SK-N-SH treated with all-trans-retinoic acid at 6 μM for 48 hours (cell line): ENCODE results near the gene ETNK2.

ENCODE experiments used
- ATAC-seq: fragments of 200-7000 bp; cut with Tn5 transposase; 3 replicates; pipeline ENCODE4 v1.9.1; 2020; ENCODE audit warnings: mild to moderate bottlenecking, moderate library complexity
- ARNTL ChIP-seq: fragments of 450-650 bp; formaldehyde crosslinking; IDR thresholded peaks from 2 replicates; pipeline ENCODE4 v1.5.0; 2020; ENCODE audit warnings: low read depth, mild to moderate bottlenecking, moderate library complexity, borderline replicate concordance
- BACH2 ChIP-seq: fragments of 250-450 bp; sonication (Bioruptor Pico); IDR thresholded peaks from 2 replicates; pipeline ENCODE4 v1.9.0; 2021; ENCODE audit warnings: mild to moderate bottlenecking, borderline replicate concordance
- CSDC2 ChIP-seq: fragments of 250-450 bp; sonication (Bioruptor Pico); IDR thresholded peaks from 2 replicates; pipeline ENCODE4 v1.5.0; 2020; ENCODE audit warnings: mild to moderate bottlenecking, moderate library complexity
- ESRRG ChIP-seq: fragments of 250-450 bp; sonication (Bioruptor Pico); IDR thresholded peaks from 2 replicates; pipeline ENCODE4 v1.6.1; 2021; ENCODE audit warnings: mild to moderate bottlenecking
- GLIS3 ChIP-seq: fragments of 250-450 bp; sonication (Bioruptor Pico); IDR thresholded peaks from 2 replicates; pipeline ENCODE4 v1.5.0; 2020; ENCODE audit warnings: mild to moderate bottlenecking, moderate library complexity
- ISL1 ChIP-seq: fragments of 250-450 bp; sonication (Bioruptor Pico); IDR thresholded peaks from 2 replicates; pipeline ENCODE4 v2.1.2; 2022; ENCODE audit warnings: mild to moderate bottlenecking, moderate library complexity
- OSR1 ChIP-seq: fragments of 250-450 bp; sonication (Bioruptor Pico); IDR thresholded peaks from 2 replicates; pipeline ENCODE4 v1.8.0; 2022; ENCODE audit warnings: moderate library complexity, mild to moderate bottlenecking, inconsistent platforms
- PPARA ChIP-seq: fragments of 250-450 bp; sonication (Bioruptor Pico); IDR thresholded peaks from 2 replicates; pipeline ENCODE4 v1.5.0; 2020; ENCODE audit warnings: mild to moderate bottlenecking, borderline replicate concordance
- RARB ChIP-seq: fragments of 250-450 bp; sonication (Bioruptor Pico); IDR thresholded peaks from 2 replicates; pipeline ENCODE4 v1.8.0; 2021; ENCODE audit warnings: mild to moderate bottlenecking, moderate library complexity
- SNAI2 ChIP-seq: fragments of 250-450 bp; sonication (Bioruptor Pico); IDR thresholded peaks from 2 replicates; pipeline ENCODE4 v1.5.0; 2020; ENCODE audit warnings: mild to moderate bottlenecking, moderate library complexity
- TCF4 ChIP-seq: fragments of 250-450 bp; sonication (Bioruptor Pico); IDR thresholded peaks from 2 replicates; pipeline ENCODE4 v1.8.0; 2021; ENCODE audit warnings: mild to moderate bottlenecking, moderate library complexity, borderline replicate concordance
- TOX ChIP-seq: fragments of 250-450 bp; sonication (Bioruptor Pico); IDR thresholded peaks from 2 replicates; pipeline ENCODE4 v1.8.0; 2021; ENCODE audit warnings: mild to moderate bottlenecking, moderate library complexity, borderline replicate concordance
- ZC3H10 ChIP-seq: fragments of 250-450 bp; sonication (Bioruptor Pico); IDR thresholded peaks from 2 replicates; pipeline ENCODE4 v1.5.1; 2021; ENCODE audit warnings: mild to moderate bottlenecking, moderate library complexity
- ZFP3 ChIP-seq: fragments of 250-450 bp; sonication (Bioruptor Pico); IDR thresholded peaks from 2 replicates; pipeline ENCODE4 v1.5.0; 2020; ENCODE audit warnings: mild to moderate bottlenecking, moderate library complexity
- ZFP30 ChIP-seq: fragments of 450-650 bp; formaldehyde crosslinking; IDR thresholded peaks from 2 replicates; pipeline ENCODE4 v1.5.0; 2022; ENCODE audit warnings: mild to moderate bottlenecking, moderate library complexity
- ZNF565 ChIP-seq: fragments of 450-650 bp; formaldehyde crosslinking; conservative IDR thresholded peaks from 2 replicates; pipeline ENCODE4 v1.5.0; 2020; ENCODE audit warnings: low read depth, mild to moderate bottlenecking, moderate library complexity
- ZNF8 ChIP-seq: fragments of 450-650 bp; formaldehyde crosslinking; IDR thresholded peaks from 2 replicates; pipeline ENCODE4 v1.5.0; 2020; ENCODE audit warnings: mild to moderate bottlenecking, moderate library complexity
- TF ChIP-seq, protein P1 (sequence below): fragments of 250-450 bp; sonication (Bioruptor Pico); IDR thresholded peaks from 2 replicates; pipeline ENCODE4 v1.8.0; 2020; ENCODE audit warnings: mild to moderate bottlenecking, moderate library complexity, borderline replicate concordance
- TF ChIP-seq, protein P2 (sequence below): fragments of 250-450 bp; sonication (Bioruptor Pico); IDR thresholded peaks from 2 replicates; pipeline ENCODE4 v1.8.0; 2021; ENCODE audit warnings: low read depth, mild to moderate bottlenecking, moderate library complexity, borderline replicate concordance

The ETNK2 gene

DNA sequence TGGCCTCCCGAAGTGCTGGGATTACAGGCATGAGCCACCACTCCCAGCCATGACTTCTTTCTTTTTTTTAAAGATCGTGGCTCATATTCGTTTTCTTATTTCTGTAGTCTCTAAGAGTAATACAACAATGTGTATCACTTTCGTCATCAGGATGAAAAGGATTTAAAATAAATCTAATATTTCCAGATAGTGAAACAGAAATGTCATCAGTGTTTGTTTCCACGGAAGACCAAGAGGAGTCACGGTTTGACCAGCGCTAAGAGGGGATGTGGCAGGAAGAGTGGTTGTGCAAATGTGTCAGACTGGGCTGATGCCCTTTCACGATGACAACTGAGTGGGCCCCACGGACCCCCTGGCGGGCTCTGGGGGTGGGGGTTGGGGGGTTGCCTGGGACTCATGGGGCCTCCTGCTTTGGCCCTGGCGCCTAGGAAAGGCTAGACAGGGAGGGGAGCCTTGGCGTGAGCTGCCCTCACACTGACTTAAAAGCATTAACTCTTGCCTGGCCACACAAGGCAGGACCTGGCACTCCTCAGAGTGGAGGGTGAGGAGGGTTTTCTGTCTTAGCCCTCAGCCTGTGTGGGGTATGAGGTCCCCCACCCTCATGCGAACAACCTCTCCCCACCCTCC lies 70.6 kb downstream of the ETNK2 start:
- no peak for TF ChIP-seq ISL1 (CRISPR knock-in tag)
- TF ChIP-seq TOX (CRISPR knock-in tag): no peak
- TF ChIP-seq ZC3H10 (CRISPR knock-in tag): no peak
- no peak for TF ChIP-seq GLIS3
- no peak for TF ChIP-seq CSDC2 (CRISPR knock-in tag)
- TF ChIP-seq ZNF565 (CRISPR knock-in tag): no peak
- TF ChIP-seq SNAI2 (CRISPR knock-in tag): no peak
- TF ChIP-seq BACH2 (CRISPR knock-in tag): no peak
- no peak for TF ChIP-seq ESRRG (CRISPR knock-in tag)
- no peak for TF ChIP-seq TCF4 (CRISPR knock-in tag)
- TF ChIP-seq, protein P1, sequence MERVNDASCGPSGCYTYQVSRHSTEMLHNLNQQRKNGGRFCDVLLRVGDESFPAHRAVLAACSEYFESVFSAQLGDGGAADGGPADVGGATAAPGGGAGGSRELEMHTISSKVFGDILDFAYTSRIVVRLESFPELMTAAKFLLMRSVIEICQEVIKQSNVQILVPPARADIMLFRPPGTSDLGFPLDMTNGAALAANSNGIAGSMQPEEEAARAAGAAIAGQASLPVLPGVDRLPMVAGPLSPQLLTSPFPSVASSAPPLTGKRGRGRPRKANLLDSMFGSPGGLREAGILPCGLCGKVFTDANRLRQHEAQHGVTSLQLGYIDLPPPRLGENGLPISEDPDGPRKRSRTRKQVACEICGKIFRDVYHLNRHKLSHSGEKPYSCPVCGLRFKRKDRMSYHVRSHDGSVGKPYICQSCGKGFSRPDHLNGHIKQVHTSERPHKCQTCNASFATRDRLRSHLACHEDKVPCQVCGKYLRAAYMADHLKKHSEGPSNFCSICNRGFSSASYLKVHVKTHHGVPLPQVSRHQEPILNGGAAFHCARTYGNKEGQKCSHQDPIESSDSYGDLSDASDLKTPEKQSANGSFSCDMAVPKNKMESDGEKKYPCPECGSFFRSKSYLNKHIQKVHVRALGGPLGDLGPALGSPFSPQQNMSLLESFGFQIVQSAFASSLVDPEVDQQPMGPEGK (CRISPR knock-in tag): no peak
- TF ChIP-seq ZNF8 (CRISPR knock-in tag): no peak
- no peak for TF ChIP-seq OSR1 (CRISPR knock-in tag)
- TF ChIP-seq, protein P2, sequence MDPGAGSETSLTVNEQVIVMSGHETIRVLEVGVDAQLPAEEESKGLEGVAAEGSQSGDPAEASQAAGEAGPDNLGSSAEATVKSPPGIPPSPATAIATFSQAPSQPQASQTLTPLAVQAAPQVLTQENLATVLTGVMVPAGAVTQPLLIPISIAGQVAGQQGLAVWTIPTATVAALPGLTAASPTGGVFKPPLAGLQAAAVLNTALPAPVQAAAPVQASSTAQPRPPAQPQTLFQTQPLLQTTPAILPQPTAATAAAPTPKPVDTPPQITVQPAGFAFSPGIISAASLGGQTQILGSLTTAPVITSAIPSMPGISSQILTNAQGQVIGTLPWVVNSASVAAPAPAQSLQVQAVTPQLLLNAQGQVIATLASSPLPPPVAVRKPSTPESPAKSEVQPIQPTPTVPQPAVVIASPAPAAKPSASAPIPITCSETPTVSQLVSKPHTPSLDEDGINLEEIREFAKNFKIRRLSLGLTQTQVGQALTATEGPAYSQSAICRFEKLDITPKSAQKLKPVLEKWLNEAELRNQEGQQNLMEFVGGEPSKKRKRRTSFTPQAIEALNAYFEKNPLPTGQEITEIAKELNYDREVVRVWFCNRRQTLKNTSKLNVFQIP (CRISPR knock-in tag): no peak
- TF ChIP-seq ZFP30: no peak
- TF ChIP-seq ARNTL: no peak
- no peak for TF ChIP-seq RARB (CRISPR knock-in tag)
- TF ChIP-seq PPARA (CRISPR knock-in tag): no peak
- no peak for TF ChIP-seq ZFP3 (CRISPR knock-in tag)
- ATAC-seq: no peak
